ENCODE results near the gene ADO. TPM values are rescaled to one million over a fixed set of nuclear protein-coding genes. Genes with fewer than 3 reads are reported as not detected.

The ADO gene
- total RNA-seq, 1 experiment from 2014 or later, result 29.3 TPM

DNA sequence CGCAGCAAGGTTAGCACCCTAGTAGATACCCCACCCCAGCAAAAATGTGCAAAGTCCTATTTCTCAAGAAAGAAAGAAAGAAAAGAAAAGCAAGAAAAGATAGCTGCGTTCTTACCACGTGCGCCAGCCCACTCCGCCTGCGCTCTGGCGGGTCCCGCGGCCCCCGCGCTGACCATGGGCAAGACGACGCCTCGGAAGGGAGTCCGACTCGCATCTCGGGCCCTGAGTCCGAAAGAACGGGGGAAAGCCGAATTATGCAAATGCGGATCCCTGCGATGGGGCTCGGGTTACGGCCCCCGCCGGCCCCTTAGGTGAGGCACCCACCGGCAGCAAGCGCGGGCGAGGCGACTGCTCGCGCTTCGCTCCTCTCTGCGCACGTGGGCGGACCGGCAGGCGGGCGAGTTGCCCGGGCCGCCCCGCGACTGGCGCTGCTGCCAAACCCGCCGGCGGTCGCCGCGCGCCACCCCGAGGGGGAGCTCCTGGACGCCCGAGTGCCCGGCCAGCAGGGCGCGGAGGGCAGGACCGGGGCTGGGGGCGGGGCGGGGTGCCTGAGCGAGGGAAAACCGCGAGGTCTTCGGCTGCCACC, 14.0 kb downstream of the ADO start (continued):
- TF ChIP-seq ATF1 (CRISPR knock-in tag; IDR thresholded peaks at IDR 0.05) (peak; percentile 97), ELF4 (CRISPR knock-in tag; IDR thresholded peaks at IDR 0.05; ENCODE audit: low read depth) (peak; percentile 96), JAZF1 (CRISPR knock-in tag; IDR thresholded peaks at IDR 0.05) (no peak), ZNF423 (CRISPR knock-in tag; IDR thresholded peaks at IDR 0.05) (peak; percentile 37; the same call in 1 of the 2 replicates), JUN (CRISPR knock-in tag; IDR thresholded peaks at IDR 0.05) (peak; percentile 98), PRRX2 (CRISPR knock-in tag; IDR thresholded peaks at IDR 0.05) (no peak), ZNF416 (CRISPR knock-in tag; IDR thresholded peaks at IDR 0.05) (no peak), FOXJ3 (CRISPR knock-in tag; IDR thresholded peaks at IDR 0.05; ENCODE audit: borderline replicate concordance) (0 out of 2 replicates have a peak, but pooled peaks have one; percentile 65), NR1H2 (CRISPR knock-in tag; IDR thresholded peaks at IDR 0.05) (peak; percentile 71), ZNF138 (CRISPR knock-in tag; conservative IDR thresholded peaks at IDR 0.05) (peak; percentile 92), MYBL2 (CRISPR knock-in tag; IDR thresholded peaks at IDR 0.05) (peak; percentile 92), GTF2I (CRISPR knock-in tag; conservative IDR thresholded peaks at IDR 0.05) (no peak), ZNF396 (CRISPR knock-in tag; IDR thresholded peaks at IDR 0.05; ENCODE audit: borderline replicate concordance) (no peak), NFYB (CRISPR knock-in tag; conservative IDR thresholded peaks at IDR 0.05; ENCODE audit: low read depth) (peak; percentile 56)
- TF ChIP-seq, protein P1, sequence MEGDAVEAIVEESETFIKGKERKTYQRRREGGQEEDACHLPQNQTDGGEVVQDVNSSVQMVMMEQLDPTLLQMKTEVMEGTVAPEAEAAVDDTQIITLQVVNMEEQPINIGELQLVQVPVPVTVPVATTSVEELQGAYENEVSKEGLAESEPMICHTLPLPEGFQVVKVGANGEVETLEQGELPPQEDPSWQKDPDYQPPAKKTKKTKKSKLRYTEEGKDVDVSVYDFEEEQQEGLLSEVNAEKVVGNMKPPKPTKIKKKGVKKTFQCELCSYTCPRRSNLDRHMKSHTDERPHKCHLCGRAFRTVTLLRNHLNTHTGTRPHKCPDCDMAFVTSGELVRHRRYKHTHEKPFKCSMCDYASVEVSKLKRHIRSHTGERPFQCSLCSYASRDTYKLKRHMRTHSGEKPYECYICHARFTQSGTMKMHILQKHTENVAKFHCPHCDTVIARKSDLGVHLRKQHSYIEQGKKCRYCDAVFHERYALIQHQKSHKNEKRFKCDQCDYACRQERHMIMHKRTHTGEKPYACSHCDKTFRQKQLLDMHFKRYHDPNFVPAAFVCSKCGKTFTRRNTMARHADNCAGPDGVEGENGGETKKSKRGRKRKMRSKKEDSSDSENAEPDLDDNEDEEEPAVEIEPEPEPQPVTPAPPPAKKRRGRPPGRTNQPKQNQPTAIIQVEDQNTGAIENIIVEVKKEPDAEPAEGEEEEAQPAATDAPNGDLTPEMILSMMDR (IDR thresholded peaks at IDR 0.05), result no peak
- TF ChIP-seq, protein P2, sequence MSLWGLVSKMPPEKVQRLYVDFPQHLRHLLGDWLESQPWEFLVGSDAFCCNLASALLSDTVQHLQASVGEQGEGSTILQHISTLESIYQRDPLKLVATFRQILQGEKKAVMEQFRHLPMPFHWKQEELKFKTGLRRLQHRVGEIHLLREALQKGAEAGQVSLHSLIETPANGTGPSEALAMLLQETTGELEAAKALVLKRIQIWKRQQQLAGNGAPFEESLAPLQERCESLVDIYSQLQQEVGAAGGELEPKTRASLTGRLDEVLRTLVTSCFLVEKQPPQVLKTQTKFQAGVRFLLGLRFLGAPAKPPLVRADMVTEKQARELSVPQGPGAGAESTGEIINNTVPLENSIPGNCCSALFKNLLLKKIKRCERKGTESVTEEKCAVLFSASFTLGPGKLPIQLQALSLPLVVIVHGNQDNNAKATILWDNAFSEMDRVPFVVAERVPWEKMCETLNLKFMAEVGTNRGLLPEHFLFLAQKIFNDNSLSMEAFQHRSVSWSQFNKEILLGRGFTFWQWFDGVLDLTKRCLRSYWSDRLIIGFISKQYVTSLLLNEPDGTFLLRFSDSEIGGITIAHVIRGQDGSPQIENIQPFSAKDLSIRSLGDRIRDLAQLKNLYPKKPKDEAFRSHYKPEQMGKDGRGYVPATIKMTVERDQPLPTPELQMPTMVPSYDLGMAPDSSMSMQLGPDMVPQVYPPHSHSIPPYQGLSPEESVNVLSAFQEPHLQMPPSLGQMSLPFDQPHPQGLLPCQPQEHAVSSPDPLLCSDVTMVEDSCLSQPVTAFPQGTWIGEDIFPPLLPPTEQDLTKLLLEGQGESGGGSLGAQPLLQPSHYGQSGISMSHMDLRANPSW (CRISPR knock-in tag; conservative IDR thresholded peaks at IDR 0.05; ENCODE audit: low read depth), result no peak
- TF ChIP-seq, protein P3, sequence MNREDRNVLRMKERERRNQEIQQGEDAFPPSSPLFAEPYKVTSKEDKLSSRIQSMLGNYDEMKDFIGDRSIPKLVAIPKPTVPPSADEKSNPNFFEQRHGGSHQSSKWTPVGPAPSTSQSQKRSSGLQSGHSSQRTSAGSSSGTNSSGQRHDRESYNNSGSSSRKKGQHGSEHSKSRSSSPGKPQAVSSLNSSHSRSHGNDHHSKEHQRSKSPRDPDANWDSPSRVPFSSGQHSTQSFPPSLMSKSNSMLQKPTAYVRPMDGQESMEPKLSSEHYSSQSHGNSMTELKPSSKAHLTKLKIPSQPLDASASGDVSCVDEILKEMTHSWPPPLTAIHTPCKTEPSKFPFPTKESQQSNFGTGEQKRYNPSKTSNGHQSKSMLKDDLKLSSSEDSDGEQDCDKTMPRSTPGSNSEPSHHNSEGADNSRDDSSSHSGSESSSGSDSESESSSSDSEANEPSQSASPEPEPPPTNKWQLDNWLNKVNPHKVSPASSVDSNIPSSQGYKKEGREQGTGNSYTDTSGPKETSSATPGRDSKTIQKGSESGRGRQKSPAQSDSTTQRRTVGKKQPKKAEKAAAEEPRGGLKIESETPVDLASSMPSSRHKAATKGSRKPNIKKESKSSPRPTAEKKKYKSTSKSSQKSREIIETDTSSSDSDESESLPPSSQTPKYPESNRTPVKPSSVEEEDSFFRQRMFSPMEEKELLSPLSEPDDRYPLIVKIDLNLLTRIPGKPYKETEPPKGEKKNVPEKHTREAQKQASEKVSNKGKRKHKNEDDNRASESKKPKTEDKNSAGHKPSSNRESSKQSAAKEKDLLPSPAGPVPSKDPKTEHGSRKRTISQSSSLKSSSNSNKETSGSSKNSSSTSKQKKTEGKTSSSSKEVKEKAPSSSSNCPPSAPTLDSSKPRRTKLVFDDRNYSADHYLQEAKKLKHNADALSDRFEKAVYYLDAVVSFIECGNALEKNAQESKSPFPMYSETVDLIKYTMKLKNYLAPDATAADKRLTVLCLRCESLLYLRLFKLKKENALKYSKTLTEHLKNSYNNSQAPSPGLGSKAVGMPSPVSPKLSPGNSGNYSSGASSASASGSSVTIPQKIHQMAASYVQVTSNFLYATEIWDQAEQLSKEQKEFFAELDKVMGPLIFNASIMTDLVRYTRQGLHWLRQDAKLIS (CRISPR knock-in tag; IDR thresholded peaks at IDR 0.05; ENCODE audit: borderline replicate concordance), result 0 out of 2 replicates have a peak, but pooled peaks have one; percentile 12
- TF ChIP-seq, protein P4, sequence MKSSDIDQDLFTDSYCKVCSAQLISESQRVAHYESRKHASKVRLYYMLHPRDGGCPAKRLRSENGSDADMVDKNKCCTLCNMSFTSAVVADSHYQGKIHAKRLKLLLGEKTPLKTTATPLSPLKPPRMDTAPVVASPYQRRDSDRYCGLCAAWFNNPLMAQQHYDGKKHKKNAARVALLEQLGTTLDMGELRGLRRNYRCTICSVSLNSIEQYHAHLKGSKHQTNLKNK (CRISPR knock-in tag; IDR thresholded peaks at IDR 0.05), result no peak
- TF ChIP-seq, protein P5, sequence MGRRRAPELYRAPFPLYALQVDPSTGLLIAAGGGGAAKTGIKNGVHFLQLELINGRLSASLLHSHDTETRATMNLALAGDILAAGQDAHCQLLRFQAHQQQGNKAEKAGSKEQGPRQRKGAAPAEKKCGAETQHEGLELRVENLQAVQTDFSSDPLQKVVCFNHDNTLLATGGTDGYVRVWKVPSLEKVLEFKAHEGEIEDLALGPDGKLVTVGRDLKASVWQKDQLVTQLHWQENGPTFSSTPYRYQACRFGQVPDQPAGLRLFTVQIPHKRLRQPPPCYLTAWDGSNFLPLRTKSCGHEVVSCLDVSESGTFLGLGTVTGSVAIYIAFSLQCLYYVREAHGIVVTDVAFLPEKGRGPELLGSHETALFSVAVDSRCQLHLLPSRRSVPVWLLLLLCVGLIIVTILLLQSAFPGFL (CRISPR knock-in tag; IDR thresholded peaks at IDR 0.05; ENCODE audit: borderline replicate concordance), result peak; percentile 89; the same call in 1 of the 2 replicates
- TF ChIP-seq, protein P6, sequence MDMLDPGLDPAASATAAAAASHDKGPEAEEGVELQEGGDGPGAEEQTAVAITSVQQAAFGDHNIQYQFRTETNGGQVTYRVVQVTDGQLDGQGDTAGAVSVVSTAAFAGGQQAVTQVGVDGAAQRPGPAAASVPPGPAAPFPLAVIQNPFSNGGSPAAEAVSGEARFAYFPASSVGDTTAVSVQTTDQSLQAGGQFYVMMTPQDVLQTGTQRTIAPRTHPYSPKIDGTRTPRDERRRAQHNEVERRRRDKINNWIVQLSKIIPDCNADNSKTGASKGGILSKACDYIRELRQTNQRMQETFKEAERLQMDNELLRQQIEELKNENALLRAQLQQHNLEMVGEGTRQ (CRISPR knock-in tag; IDR thresholded peaks at IDR 0.05), result peak; percentile 52; the same call in 1 of the 2 replicates
- TF ChIP-seq, protein P7, sequence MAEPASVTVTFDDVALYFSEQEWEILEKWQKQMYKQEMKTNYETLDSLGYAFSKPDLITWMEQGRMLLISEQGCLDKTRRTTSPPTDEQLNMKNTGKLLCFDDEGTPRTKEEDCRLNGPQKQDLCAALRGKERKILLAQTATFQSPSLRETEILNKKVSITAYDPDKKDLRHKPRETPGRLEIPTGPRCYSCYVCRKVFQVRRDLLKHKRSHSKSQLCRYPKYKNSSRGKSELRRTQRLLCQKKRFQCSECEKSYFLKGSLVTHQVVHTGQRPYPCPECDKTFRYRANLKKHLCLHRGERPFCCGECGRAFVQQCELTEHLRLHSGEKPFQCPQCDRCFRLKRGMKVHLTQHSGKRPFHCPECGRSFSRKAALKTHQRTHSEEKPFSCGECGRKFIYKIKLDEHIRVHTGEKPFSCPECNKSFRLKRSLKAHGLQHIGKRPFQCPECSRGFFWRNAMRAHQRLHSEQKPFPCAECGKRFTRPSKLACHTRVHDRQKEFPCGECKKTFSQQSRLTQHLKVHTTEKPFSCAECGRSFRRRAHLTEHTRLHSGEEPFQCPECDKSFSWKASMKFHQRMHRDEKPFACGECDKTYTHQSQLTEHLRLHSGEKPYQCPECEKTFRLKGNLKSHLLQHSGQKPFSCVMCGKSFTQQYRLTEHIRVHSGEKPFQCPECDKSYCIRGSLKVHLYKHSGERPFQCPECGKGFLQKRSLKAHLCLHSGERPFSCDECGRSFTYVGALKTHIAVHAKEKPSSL (CRISPR knock-in tag; conservative IDR thresholded peaks at IDR 0.05), result no peak

Measured in WTC11 (cell line).